ENCODE data around the gene SEC24D. TPM values are rescaled to one million over a fixed set of nuclear protein-coding genes. Genes with fewer than 3 reads are reported as not detected.
"Not testable (repeated sequence)": the region's sequence is repeated elsewhere in the genome, so short reads cannot be mapped to it uniquely, and the experiment has no call there.

The SEC24D gene
- total and polyA plus RNA-seq, 2 donors (not counting 3 experiments of a cell fraction or from before 2014, with no cell fraction given), result 81.5 to 127 TPM

GRCh38 chr4:118791690-118792446, 44.1 kb downstream of the SEC24D start:
- not testable (repeated sequence) for H4K20me1 ChIP-seq (replicated peaks; ENCODE audit: control insufficient read depth, extremely low read depth, insufficient read depth, low read length)

DNA sequence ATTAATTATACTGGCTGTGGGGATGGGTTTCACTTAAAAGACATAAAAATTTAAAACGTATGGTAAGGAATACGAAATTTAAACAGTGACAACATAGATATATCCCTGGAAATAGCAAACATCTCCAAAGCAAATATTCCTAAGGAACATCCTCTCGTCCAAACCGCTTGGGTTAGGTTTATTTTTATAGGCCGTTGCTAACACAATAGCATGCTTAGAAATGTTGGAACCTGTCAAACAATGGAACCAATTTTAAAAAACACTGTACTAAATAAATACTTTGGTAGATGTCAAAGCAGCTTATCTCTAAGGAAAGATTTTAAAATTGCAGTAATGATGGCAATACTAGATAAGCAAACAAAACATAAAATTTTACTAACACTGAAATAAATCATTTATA, 45.4 kb downstream of the SEC24D start:
- CTCF ChIA-PET, result interaction anchor here (1.1 to 1.6 kb wide), 4 partner anchors 16 to 98 kb away, joined by 3 to 6 read pairs (median 4); partner anchors contain the start of gene SYNPO2
- DNase-seq (ENCODE audit: low read depth, low spot score) (peak; percentile 48), FAIRE-seq (no peak)
- POLR2A ChIA-PET, result no interaction called here
- H3K4me3 ChIP-seq (replicated peaks in 1 of 3; ENCODE audit: insufficient read depth in 1 of 3, low read depth in 1 of 3, low read length in 3 of 3), result no peak overlapping the region
- no peak overlapping the region for H2AFZ ChIP-seq (ENCODE audit: low read depth, low read length)
- H3K79me2 ChIP-seq (ENCODE audit: control insufficient read depth, insufficient read depth, low read length), result peaks cover 22% of the 10 kb centered on the region
- TF ChIP-seq MYC (IDR thresholded peaks at IDR 0.05; ENCODE audit: low read depth, low read length) (no peak), EZH2 (IDR thresholded peaks at IDR 0.05; ENCODE audit: borderline replicate concordance, low read depth, low read length, severe bottlenecking) (no peak), GATA2 (IDR thresholded peaks at IDR 0.05; ENCODE audit: insufficient read depth, insufficient read length, low read depth, low read length) (no peak), CTCF (IDR thresholded peaks at IDR 0.05; ENCODE audit: extremely low read depth in 1 of 2, insufficient read depth in 1 of 2, low read depth in 1 of 2, low read length in 2 of 2) (no peak), POLR2A (IDR thresholded peaks at IDR 0.05; ENCODE audit: low read depth, low read length) (no peak), JUN (IDR thresholded peaks at IDR 0.05; ENCODE audit: borderline replicate concordance, insufficient read depth, insufficient read length, low read depth) (no peak), FOS (IDR thresholded peaks at IDR 0.05; ENCODE audit: borderline replicate concordance, insufficient read depth, low read length) (no peak), POLR2AphosphoS5 (IDR thresholded peaks at IDR 0.05; ENCODE audit: insufficient read depth, low read depth, low read length) (no peak)
- TF ChIP-seq, protein P1, sequence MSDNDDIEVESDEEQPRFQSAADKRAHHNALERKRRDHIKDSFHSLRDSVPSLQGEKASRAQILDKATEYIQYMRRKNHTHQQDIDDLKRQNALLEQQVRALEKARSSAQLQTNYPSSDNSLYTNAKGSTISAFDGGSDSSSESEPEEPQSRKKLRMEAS (IDR thresholded peaks at IDR 0.05; ENCODE audit: insufficient read depth, insufficient read length), result no peak
- H3K4me2 ChIP-seq (ENCODE audit: insufficient read depth, low read length), result no peak overlapping the region
- peaks cover 2% of the 10 kb centered on the region for H3K4me1 ChIP-seq (ENCODE audit: control insufficient read depth, extremely low read depth, insufficient read depth, low read length)
- H3K9me1 ChIP-seq (replicated peaks; ENCODE audit: control insufficient read depth, extremely low read depth, insufficient read depth, low read length), result no peaks in the 10 kb centered on the region
- no peaks in the 10 kb centered on the region for H3K27me3 ChIP-seq (ENCODE audit: control insufficient read depth in 2 of 2, insufficient read depth in 2 of 2, low read length in 2 of 2)
- peaks cover 2% of the 10 kb centered on the region for H4K20me1 ChIP-seq (replicated peaks; ENCODE audit: control insufficient read depth, extremely low read depth, insufficient read depth, low read length)
- peaks cover 4 to 14% of the 10 kb centered on the region in 2 experiments for H3K36me3 ChIP-seq (ENCODE audit: control insufficient read depth in 2 of 2, extremely low read depth in 1 of 2, insufficient read depth in 2 of 2, low read length in 2 of 2)
- dilution Hi-C loops (cut with MboI; ENCODE audit: extremely low pct_ligation_motif_present, low sequenced_read_pairs), result no loop called here
- no peak overlapping the region for H3K27ac ChIP-seq (ENCODE audit: insufficient read depth, low read depth, low read length)
- H3K9ac ChIP-seq (replicated peaks; ENCODE audit: extremely low read depth, insufficient read depth, low read length), result no peak overlapping the region
- no TSS peak for BruUV-seq (replicated peaks)
- H3K9me3 ChIP-seq (replicated peaks; ENCODE audit: control insufficient read depth, insufficient read depth, low read length), result no peaks in the 10 kb centered on the region
- intact Hi-C loops (cut with micrococcal nuclease), result no loop called here

More at GRCh38 chr4:118791690-118792446, 44.1 kb downstream of the SEC24D start:
- DNase-seq (ENCODE audit: low read depth, low spot score); H3K9me3 ChIP-seq (replicated peaks; ENCODE audit: control insufficient read depth, insufficient read depth, low read length); POLR2A ChIA-PET; H3K4me3 ChIP-seq (replicated peaks in 1 of 3; ENCODE audit: insufficient read depth in 1 of 3, low read depth in 1 of 3, low read length in 3 of 3); dilution Hi-C loops (cut with MboI; ENCODE audit: extremely low pct_ligation_motif_present, low sequenced_read_pairs); H3K4me2 ChIP-seq (ENCODE audit: insufficient read depth, low read length); H3K27ac ChIP-seq (ENCODE audit: insufficient read depth, low read depth, low read length); H2AFZ ChIP-seq (ENCODE audit: low read depth, low read length); H3K9ac ChIP-seq (replicated peaks; ENCODE audit: extremely low read depth, insufficient read depth, low read length); H3K4me1 ChIP-seq (ENCODE audit: control insufficient read depth, extremely low read depth, insufficient read depth, low read length); FAIRE-seq; H3K9me1 ChIP-seq (replicated peaks; ENCODE audit: control insufficient read depth, extremely low read depth, insufficient read depth, low read length); intact Hi-C loops (cut with micrococcal nuclease); BruUV-seq (replicated peaks); H3K27me3 ChIP-seq (ENCODE audit: control insufficient read depth in 2 of 2, insufficient read depth in 2 of 2, low read length in 2 of 2): not testable (repeated sequence)
- CTCF ChIA-PET, result interaction anchor here (1.2 kb wide), 1 partner anchor 17 kb away, joined by 3 read pairs; no protein-coding TSS in a partner anchor
- H3K36me3 ChIP-seq (ENCODE audit: control insufficient read depth in 2 of 2, extremely low read depth in 1 of 2, insufficient read depth in 2 of 2, low read length in 2 of 2), result peaks cover 12 to 24% of the 10 kb centered on the region in 2 experiments
- peaks cover 24% of the 10 kb centered on the region for H3K79me2 ChIP-seq (ENCODE audit: control insufficient read depth, insufficient read depth, low read length)
